ENCODE measurements around the gene YJEFN3. TPM values are rescaled to one million over a fixed set of nuclear protein-coding genes. Genes with fewer than 3 reads are reported as not detected.
A peak's percentile ranks its signal among the peaks of the same experiment; 100 is the strongest.

The YJEFN3 gene
- total RNA-seq, 4 donors from 2014 or later, result 1.1 to 12.0 (median 1.7) TPM

GRCh38 chr19:19527371-19527656 is 1.4 kb upstream of the YJEFN3 start:
- 95% methylated on average over 9 of the region's 9 CpGs for WGBS
- Histone ChIP-seq H3K27ac (no peak overlapping the region), H3K36me3 (peaks cover 44% of the 10 kb centered on the region), H3K27me3 (no peaks in the 10 kb centered on the region), H3K4me3 (no peak overlapping the region), H3K9me3 (no peaks in the 10 kb centered on the region), H3K4me1 (peaks cover 5% of the 10 kb centered on the region)
- DNase-seq (ENCODE audit: low spot score in 2 of 2), result peak in 1 of 2 donors; percentile 59
- TF ChIP-seq POLR2A (IDR thresholded peaks at IDR 0.05) (no peak), EP300 (IDR thresholded peaks at IDR 0.05) (no peak), POLR2AphosphoS5 (IDR thresholded peaks at IDR 0.05) (no peak)
- TF ChIP-seq, protein P1, sequence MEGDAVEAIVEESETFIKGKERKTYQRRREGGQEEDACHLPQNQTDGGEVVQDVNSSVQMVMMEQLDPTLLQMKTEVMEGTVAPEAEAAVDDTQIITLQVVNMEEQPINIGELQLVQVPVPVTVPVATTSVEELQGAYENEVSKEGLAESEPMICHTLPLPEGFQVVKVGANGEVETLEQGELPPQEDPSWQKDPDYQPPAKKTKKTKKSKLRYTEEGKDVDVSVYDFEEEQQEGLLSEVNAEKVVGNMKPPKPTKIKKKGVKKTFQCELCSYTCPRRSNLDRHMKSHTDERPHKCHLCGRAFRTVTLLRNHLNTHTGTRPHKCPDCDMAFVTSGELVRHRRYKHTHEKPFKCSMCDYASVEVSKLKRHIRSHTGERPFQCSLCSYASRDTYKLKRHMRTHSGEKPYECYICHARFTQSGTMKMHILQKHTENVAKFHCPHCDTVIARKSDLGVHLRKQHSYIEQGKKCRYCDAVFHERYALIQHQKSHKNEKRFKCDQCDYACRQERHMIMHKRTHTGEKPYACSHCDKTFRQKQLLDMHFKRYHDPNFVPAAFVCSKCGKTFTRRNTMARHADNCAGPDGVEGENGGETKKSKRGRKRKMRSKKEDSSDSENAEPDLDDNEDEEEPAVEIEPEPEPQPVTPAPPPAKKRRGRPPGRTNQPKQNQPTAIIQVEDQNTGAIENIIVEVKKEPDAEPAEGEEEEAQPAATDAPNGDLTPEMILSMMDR (IDR thresholded peaks at IDR 0.05), result no peak

GRCh38 chr19:19527674-19528625 is 761 bp upstream of the YJEFN3 start:
- Histone ChIP-seq H3K9me3 (no peaks in the 10 kb centered on the region), H3K4me3 (no peak overlapping the region), H3K27me3 (no peaks in the 10 kb centered on the region), H3K36me3 (peaks cover 44% of the 10 kb centered on the region), H3K4me1 (peaks cover 7% of the 10 kb centered on the region), H3K27ac (no peak overlapping the region)
- DNase-seq (ENCODE audit: low spot score in 2 of 2), result peak in 1 of 2 donors; percentile 57
- WGBS, result 97% methylated on average over 21 of the region's 27 CpGs
- TF ChIP-seq POLR2A (IDR thresholded peaks at IDR 0.05) (no peak), EP300 (IDR thresholded peaks at IDR 0.05) (no peak), POLR2AphosphoS5 (IDR thresholded peaks at IDR 0.05) (no peak)
- TF ChIP-seq, protein P1 (IDR thresholded peaks at IDR 0.05), result no peak

DNA sequence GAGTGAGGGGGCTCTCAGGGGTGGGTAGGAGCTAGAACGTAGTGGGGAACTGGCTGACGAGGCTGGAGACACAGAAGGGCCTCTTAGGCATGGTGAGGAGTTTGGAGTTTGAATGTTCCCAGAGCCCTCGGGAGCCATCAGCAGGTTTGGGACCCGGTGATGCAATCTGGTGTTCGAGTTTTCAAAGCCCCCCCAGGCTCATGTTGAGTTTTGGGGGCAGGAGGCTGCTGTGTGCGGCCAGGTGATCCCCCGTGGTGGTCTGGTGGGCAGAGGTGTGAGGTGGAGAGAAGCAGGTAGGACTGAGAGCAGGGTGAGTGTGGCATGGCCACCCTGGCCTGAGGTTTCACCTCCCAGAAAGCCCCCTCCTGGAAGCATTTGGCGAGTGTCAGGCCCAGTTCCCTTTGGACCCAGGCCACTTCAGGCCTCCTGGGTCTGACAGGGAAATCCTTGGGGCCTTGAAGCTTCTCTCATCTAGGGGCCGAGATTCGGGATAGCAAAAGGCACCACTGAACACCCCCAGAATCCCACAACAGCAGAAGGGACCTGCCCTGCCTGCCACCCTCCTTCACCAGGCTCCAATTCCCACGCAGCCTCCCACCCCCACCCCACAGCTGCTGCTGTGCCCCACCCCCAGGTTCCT is 1.2 kb downstream of the YJEFN3 start:
- no peak for DNase-seq (ENCODE audit: low spot score in 2 of 2)
- H3K36me3 ChIP-seq, result peaks cover 37% of the 10 kb centered on the region
- 68% methylated on average over 11 of the region's 11 CpGs for WGBS
- H3K4me3 ChIP-seq, result no peak overlapping the region
- no peak for TF ChIP-seq POLR2AphosphoS5 (IDR thresholded peaks at IDR 0.05)
- TF ChIP-seq, protein P1 (IDR thresholded peaks at IDR 0.05), result no peak
- no peak for TF ChIP-seq POLR2A (IDR thresholded peaks at IDR 0.05)
- no peak for TF ChIP-seq EP300 (IDR thresholded peaks at IDR 0.05)
- H3K4me1 ChIP-seq, result peaks cover 7% of the 10 kb centered on the region
- no peaks in the 10 kb centered on the region for H3K27me3 ChIP-seq
- no peak overlapping the region for H3K27ac ChIP-seq
- no peaks in the 10 kb centered on the region for H3K9me3 ChIP-seq

GRCh38 chr19:19530423-19530804 is 1.7 kb downstream of the YJEFN3 start:
- H3K27ac ChIP-seq, result no peak overlapping the region
- peaks cover 37% of the 10 kb centered on the region for H3K36me3 ChIP-seq
- H3K9me3 ChIP-seq, result no peaks in the 10 kb centered on the region
- no peak for DNase-seq (ENCODE audit: low spot score in 2 of 2)
- H3K27me3 ChIP-seq, result no peaks in the 10 kb centered on the region
- H3K4me1 ChIP-seq, result peaks cover 7% of the 10 kb centered on the region
- H3K4me3 ChIP-seq, result no peak overlapping the region
- WGBS, result 49% methylated on average over 9 of the region's 9 CpGs
- TF ChIP-seq EP300 (IDR thresholded peaks at IDR 0.05), result no peak
- TF ChIP-seq POLR2A (IDR thresholded peaks at IDR 0.05), result no peak
- TF ChIP-seq, protein P1 (IDR thresholded peaks at IDR 0.05), result no peak
- TF ChIP-seq POLR2AphosphoS5 (IDR thresholded peaks at IDR 0.05), result no peak

DNA sequence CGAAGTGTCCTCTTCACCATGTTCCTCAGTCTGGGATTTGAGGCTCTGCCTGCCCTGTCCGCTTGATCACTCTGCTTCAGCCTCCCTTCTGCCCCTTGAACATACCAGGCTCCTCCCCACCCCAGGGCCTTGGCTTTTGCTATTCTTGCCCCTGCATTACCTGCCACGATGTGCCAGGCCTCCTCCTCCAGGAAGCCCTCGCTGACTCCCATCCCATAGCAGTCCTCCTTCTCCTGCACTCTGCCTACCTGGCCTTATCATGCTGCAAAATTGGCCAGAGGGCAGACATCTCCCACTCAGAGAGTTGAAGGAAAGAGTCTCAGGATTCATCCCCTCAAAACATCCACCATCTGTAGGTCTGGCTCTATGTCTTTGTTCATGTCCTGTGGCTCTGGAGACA is 2.2 kb downstream of the YJEFN3 start:
- peaks cover 7% of the 10 kb centered on the region for H3K4me1 ChIP-seq
- H3K4me3 ChIP-seq, result no peak overlapping the region
- peaks cover 33% of the 10 kb centered on the region for H3K36me3 ChIP-seq
- H3K27me3 ChIP-seq, result no peaks in the 10 kb centered on the region
- DNase-seq (ENCODE audit: low spot score in 2 of 2), result no peak
- 70% methylated on average over 4 of the region's 4 CpGs for WGBS
- no peaks in the 10 kb centered on the region for H3K9me3 ChIP-seq
- H3K27ac ChIP-seq, result no peak overlapping the region
- TF ChIP-seq POLR2AphosphoS5 (IDR thresholded peaks at IDR 0.05) (no peak), POLR2A (IDR thresholded peaks at IDR 0.05) (no peak), EP300 (IDR thresholded peaks at IDR 0.05) (no peak)
- TF ChIP-seq, protein P1 (IDR thresholded peaks at IDR 0.05), result no peak
